ENCODE measurements around the gene NDUFB5.
"Not testable (repeated sequence)": the region's sequence is repeated elsewhere in the genome, so short reads cannot be mapped to it uniquely, and the experiment has no call there.

Gene NDUFB5

GRCh38 chr3:179630753-179631451, 26.3 kb downstream of the NDUFB5 start:
- DNase-seq (ENCODE audit: low spot score): no peak

GRCh38 chr3:179640469-179640868, 35.9 kb downstream of the NDUFB5 start:
- DNase-seq (ENCODE audit: low spot score): no peak

GRCh38 chr3:179642871-179643270, 38.3 kb downstream of the NDUFB5 start:
- DNase-seq (ENCODE audit: low spot score): no peak

GRCh38 chr3:179643837-179644236, 39.2 kb downstream of the NDUFB5 start:
- DNase-seq (ENCODE audit: low spot score): not testable (repeated sequence)

- no peak for DNase-seq (ENCODE audit: low spot score)
Observed at GRCh38 chr3:179646177-179646576, 41.6 kb downstream of the NDUFB5 start.

GRCh38 chr3:179651687-179652446, 47.3 kb downstream of the NDUFB5 start:
- peak; percentile 71 for DNase-seq (ENCODE audit: low spot score)

- peak; percentile 73 for DNase-seq (ENCODE audit: low spot score)
Observed at GRCh38 chr3:179652447-179653095, 48.0 kb downstream of the NDUFB5 start, which contains the start of gene USP13. Gene USP13 (plus strand): TSS chr3:179653040. CDS start chr3:179653226, 186 bp downstream.

GRCh38 chr3:179653096-179653797, 48.7 kb downstream of the NDUFB5 start:
- peak; percentile 80 for DNase-seq (ENCODE audit: low spot score)

GRCh38 chr3:179655236-179655635, 50.6 kb downstream of the NDUFB5 start:
- DNase-seq (ENCODE audit: low spot score): no peak

- no peak for DNase-seq (ENCODE audit: low spot score)
Observed at GRCh38 chr3:179658606-179659005, 54.0 kb downstream of the NDUFB5 start.

- DNase-seq (ENCODE audit: low spot score): no peak
Observed at GRCh38 chr3:179660872-179661271, 56.3 kb downstream of the NDUFB5 start.

GRCh38 chr3:179661777-179662176, 57.2 kb downstream of the NDUFB5 start:
- DNase-seq (ENCODE audit: low spot score): no peak

- DNase-seq (ENCODE audit: low spot score): no peak
Observed at GRCh38 chr3:179663093-179663492, 58.5 kb downstream of the NDUFB5 start.

- no peak for DNase-seq (ENCODE audit: low spot score)
Observed at GRCh38 chr3:179666030-179666429, 61.4 kb downstream of the NDUFB5 start.

- peak; percentile 71 for DNase-seq (ENCODE audit: low spot score)
Observed at GRCh38 chr3:179666436-179667035, 61.9 kb downstream of the NDUFB5 start.

- DNase-seq (ENCODE audit: low spot score): no peak
Observed at GRCh38 chr3:179668429-179668828, 63.8 kb downstream of the NDUFB5 start.

- no peak for DNase-seq (ENCODE audit: low spot score)
Observed at GRCh38 chr3:179670311-179670710, 65.7 kb downstream of the NDUFB5 start.

- no peak for DNase-seq (ENCODE audit: low spot score)
Observed at GRCh38 chr3:179671309-179671708, 66.7 kb downstream of the NDUFB5 start.

GRCh38 chr3:179671747-179672242, 67.2 kb downstream of the NDUFB5 start:
- no peak for DNase-seq (ENCODE audit: low spot score)

GRCh38 chr3:179672918-179673317, 68.3 kb downstream of the NDUFB5 start:
- no peak for DNase-seq (ENCODE audit: low spot score)

GRCh38 chr3:179673523-179673922, 68.9 kb downstream of the NDUFB5 start:
- DNase-seq (ENCODE audit: low spot score): no peak
